ENCODE measurements around the gene ARMCX4. TPM values are rescaled to one million over a fixed set of nuclear protein-coding genes. Genes with fewer than 3 reads are reported as not detected.
A peak's percentile ranks its signal among the peaks of the same experiment; 100 is the strongest.
"Not testable (repeated sequence)": the region's sequence is repeated elsewhere in the genome, so short reads cannot be mapped to it uniquely, and the experiment has no call there.

ARMCX4 gene
- 1.5 and 3.6 TPM in 2 replicates for total RNA-seq (2014; rRNA removed; shearing (Covaris generic))

DNA sequence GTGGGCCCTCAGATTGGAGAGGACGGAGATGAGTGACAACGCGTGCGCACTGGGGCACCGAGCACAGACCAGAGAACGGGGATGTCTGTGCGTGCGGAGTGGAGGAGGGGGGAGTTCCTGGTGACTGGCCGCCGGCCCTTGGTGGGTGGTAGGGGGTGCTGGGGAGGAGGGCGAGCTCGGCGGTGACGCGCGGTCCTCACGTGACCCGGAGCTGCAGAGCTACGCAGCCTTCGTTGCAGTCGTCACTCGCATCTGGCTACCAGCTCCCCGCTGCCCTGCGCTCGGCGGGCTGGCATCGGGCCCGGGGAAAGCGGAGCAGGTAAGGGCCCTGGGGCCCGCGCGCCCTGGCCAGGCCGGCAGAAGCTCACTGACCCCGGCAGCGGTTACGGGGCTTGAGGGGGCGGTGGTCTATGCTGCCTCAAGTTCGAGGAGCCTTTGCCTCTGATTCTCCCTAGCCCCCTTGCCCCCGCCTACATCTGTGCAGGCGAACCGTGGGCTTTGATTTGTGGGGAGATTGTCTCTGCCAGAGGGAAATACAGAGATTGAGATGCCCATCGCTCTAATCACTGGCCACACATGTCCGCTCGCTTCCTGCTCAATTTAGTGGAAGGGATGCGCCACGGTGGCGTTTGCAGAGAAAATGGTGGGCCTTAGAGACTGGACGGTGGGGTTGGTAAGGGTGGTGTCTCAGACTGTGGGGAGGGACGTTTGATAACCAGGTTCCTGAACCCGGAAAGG lies at the start of gene ARMCX4:
ARMCX4 (plus strand) TSS at position 245 of the 738 bp plus-strand sequence. CDS start 3,134 bp downstream, outside the sequence.
- DNase-seq (ENCODE audit: low read depth) = peak; percentile 58

DNA sequence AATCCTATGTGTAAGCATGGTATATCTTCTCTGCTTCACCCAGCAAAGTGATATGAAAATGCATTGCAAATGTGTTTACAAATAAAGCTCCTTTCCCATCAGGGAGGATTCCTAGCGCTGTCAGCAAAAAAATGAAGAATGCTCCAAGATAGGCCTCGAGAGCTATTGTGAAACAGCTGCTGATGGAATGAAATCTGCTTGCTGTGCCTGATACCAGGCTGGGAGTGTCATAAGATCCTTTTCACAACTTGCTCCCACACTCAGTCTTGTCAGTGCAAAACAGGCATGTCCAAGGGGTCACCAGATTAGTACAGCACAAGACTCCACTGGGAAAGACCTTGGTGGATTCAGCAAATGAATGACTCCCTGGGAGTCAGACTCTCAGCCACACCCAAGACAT lies 43.2 kb upstream of the ARMCX4 start:
- DNase-seq (ENCODE audit: low read depth) = no peak

- DNase-seq (ENCODE audit: low read depth) = no peak
Measured at GRCh38 chrX:101449279-101449678, 36.0 kb upstream of the ARMCX4 start.

- DNase-seq (ENCODE audit: low read depth) = no peak
Measured at GRCh38 chrX:101450085-101450484, 35.2 kb upstream of the ARMCX4 start.

DNA sequence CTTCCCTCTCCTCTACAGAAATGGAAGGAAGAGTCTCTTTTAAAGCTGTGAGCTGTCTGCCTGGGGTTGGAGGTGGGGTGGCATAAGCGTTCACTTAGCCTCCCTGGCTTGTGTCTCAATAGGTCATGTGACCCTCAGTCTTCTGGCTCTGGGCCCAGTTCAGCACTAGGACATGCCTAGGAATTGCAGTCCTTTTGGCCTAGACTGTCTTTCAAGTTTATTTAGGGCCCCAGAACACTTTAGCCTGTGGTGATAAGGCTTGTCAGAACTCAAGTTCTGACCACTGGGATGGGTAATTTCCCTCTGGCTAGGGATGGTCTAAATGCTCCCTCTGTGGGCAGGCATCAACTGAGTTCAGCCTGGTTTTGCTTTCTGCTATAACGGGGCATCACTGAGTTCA lies 34.3 kb upstream of the ARMCX4 start:
- DNase-seq (ENCODE audit: low read depth) = no peak

DNA sequence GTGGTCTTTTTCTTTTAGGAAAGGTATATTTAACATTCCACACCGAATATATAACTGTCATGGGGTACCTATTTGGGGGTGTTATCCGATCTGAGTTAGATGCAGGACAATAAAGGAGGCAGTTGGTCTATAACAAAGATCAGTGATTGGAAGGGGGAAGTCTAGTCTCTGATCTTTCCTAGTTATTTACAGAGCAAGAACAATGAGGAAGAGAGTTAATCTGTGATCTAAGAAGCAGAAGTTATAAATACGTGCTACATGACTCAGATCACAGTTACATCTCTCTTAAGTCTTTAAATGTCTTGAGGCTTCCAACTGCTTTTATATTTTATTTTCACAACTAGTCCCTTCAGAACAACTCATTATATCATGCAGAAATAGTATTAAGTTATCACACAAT lies 33.2 kb upstream of the ARMCX4 start:
- no peak for DNase-seq (ENCODE audit: low read depth)

DNA sequence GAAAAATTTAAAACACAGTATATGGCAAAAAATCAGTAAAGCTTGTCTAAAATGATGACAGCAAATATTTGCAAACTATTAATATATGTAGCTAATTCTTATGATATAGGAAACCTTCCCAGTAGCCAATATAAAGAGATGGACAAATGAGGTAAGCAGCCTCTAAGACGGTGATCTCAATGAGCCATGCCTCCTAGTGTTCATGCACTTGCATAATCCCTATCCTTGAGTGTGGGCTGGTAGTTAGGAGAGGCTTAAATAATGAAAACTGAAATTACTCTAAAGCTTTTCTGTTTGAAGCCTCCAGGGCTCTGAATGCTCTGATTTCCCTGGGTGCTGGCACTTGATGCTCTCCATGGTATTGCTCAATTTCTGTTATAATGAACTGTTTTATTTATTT lies 24.6 kb upstream of the ARMCX4 start:
- DNase-seq (ENCODE audit: low read depth) = no peak

DNA sequence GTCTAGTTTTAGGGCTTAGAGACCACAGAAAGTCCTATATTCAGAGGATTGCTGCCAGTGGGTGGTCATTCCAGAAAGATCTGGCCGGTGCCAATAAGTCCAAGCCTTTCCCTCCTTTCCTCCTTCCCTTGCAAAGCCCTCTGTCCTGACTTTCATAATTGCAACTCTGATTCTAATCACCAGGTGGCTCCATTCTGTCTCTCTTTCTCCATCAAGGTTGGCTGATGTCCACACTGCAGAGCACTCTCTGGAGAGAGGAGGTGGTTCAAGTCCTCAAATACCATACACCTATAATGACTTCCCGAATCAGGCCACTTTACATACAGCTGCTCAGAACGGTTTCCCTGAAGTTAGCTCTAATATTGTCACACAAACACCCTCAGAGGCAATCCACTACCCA lies 22.4 kb upstream of the ARMCX4 start:
- peak; percentile 29 for DNase-seq (ENCODE audit: low read depth)

DNA sequence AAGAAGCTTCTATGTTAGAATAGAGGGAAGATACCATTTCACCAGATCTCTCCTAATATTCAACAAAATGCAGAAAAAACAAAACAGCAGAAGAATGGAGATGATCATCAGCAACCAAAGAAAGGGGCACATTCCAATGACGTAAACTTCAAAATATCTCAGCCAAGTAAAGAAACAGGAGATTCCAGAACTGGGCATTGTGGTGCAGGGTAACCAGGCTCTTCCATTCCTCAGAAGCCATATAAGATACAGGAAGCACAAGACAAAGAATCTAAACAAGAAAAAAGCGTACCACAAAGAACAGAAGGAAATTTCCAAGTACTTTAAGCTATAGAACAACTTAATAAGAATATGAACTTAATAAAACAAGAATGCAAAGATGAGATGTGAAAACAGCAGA lies 6.9 kb upstream of the ARMCX4 start:
- DNase-seq (ENCODE audit: low read depth) = no peak

GRCh38 chrX:101482296-101482695 lies 3.0 kb upstream of the ARMCX4 start:
- DNase-seq (ENCODE audit: low read depth) = no peak

DNA sequence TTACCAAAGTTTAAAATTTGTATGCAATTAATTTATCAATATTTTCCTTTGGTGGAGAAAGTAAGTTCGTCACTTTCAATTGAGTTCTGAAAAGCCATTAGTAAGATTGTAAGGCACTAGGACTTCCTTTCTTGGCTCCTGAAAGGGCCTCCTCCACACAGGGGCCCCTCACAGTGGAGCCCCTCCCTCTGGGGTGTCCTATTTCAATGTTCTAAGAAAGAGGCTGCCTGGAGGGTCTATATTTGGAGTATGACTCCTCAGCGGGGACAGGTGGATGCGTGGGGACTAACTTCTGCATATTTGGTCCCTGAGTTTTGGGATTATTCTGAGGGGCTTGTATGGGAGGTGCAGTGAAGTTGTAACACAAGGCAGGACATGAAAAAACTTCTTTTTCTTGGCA lies 1.6 kb upstream of the ARMCX4 start:
- DNase-seq (ENCODE audit: low read depth) = no peak

- no peak for DNase-seq (ENCODE audit: low read depth)
Measured at GRCh38 chrX:101484135-101484534, 1.1 kb upstream of the ARMCX4 start.

DNA sequence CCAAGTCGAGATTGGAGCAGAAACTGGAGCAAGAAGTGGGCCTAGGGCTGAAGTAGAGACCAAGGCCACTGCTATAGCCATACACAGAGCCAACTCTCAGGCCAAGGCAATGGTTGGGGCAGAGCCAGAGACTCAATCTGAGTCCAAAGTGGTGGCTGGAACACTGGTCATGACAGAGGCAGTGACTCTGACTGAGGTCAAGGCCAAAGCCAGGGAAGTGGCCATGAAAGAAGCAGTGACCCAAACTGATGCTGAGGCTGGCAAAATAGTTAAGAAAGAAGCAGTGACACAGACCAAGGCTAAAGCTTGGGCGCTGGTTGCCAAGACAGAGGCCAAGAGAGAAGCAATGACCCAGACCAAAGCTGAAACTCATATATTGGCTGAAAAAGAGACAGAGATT lies 3.5 kb downstream of the ARMCX4 start:
- no peak for DNase-seq (ENCODE audit: low read depth)

GRCh38 chrX:101491943-101492342 lies 6.7 kb downstream of the ARMCX4 start:
- no peak for DNase-seq (ENCODE audit: low read depth)

DNA sequence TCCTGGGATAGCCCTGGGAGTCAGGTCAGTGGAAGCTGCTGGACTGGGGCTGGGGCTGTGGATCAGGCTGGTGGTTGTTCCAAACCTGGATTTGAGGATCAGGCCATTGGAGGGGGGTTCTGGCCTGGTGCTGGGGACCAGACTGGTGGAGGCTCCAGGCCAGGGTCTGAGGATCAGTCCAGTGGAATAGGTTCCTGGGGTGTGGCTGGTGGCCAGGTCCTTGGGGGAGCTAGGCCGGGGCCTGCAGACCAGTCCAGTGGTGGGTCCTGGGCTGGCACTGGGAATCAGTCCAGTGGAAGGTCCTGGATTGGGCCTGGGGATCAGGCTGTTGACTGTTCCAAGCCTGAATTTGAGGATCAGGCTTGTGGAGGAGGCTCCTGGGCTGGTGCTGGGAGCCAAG lies 8.0 kb downstream of the ARMCX4 start:
- no peak for DNase-seq (ENCODE audit: low read depth)

- DNase-seq (ENCODE audit: low read depth) = not testable (repeated sequence)
Measured at GRCh38 chrX:101502929-101503328, 17.7 kb downstream of the ARMCX4 start.

GRCh38 chrX:101507372-101507771 lies 22.1 kb downstream of the ARMCX4 start:
- no peak for DNase-seq (ENCODE audit: low read depth)

DNA sequence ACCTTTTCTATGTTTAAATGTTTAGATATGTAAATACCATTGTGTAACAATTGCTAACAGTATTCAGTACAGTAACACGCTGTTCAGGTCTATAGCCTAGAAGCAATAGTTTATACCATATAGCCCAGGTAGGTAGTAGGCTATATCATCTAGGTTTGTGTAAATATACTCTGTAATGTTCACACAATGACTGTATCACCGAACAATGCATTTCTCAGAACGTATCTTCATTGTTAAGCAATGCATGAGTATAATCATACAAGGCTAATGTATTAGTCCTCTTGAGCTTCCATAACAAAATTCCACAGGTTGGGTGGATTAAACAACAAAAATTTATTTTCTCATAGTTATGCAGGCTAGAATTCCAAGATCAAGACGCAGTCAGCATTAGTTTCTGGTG lies 22.7 kb downstream of the ARMCX4 start:
- no peak for DNase-seq (ENCODE audit: low read depth)

- DNase-seq (ENCODE audit: low read depth) = no peak
Measured at GRCh38 chrX:101530944-101531343, 45.7 kb downstream of the ARMCX4 start.

Other genes starting within 250 kb of the ARMCX4 start
- gene TAF7L, start 194.1 kb upstream of the ARMCX4 start, total RNA-seq (2014; rRNA removed; shearing (Covaris generic)) = 0.12 TPM in 1 of 2 replicates, not detected in the other
- 6.5 and 8.1 TPM in 2 replicates for gene TIMM8A, start 136.7 kb upstream of the ARMCX4 start, total RNA-seq (2014; rRNA removed; shearing (Covaris generic))
- not detected in 2 replicates for gene BTK, start 99.3 kb upstream of the ARMCX4 start, total RNA-seq (2014; rRNA removed; shearing (Covaris generic))
- gene RPL36A, start 94.4 kb upstream of the ARMCX4 start, total RNA-seq (2014; rRNA removed; shearing (Covaris generic)) = 306 and 329 TPM in 2 replicates
- gene GLA, start 77.5 kb upstream of the ARMCX4 start, total RNA-seq (2014; rRNA removed; shearing (Covaris generic)) = 57.2 and 58.0 TPM in 2 replicates
- 43.5 and 46.1 TPM in 2 replicates for gene HNRNPH2, start 77.2 kb upstream of the ARMCX4 start, total RNA-seq (2014; rRNA removed; shearing (Covaris generic))
- 25.3 and 28.8 TPM in 2 replicates for gene ARMCX1, start 65.1 kb downstream of the ARMCX4 start, total RNA-seq (2014; rRNA removed; shearing (Covaris generic))
- 24.6 and 37.5 TPM in 2 replicates for gene ARMCX6, start 132.5 kb downstream of the ARMCX4 start, total RNA-seq (2014; rRNA removed; shearing (Covaris generic))
- 24.2 and 25.0 TPM in 2 replicates for gene ARMCX3, start 137.7 kb downstream of the ARMCX4 start, total RNA-seq (2014; rRNA removed; shearing (Covaris generic))
- 18.0 and 27.3 TPM in 2 replicates for gene ARMCX2, start 174.4 kb downstream of the ARMCX4 start, total RNA-seq (2014; rRNA removed; shearing (Covaris generic))